H9 (cell line): ENCODE measurements around the gene MTMR3. TPM values are rescaled to one million over a fixed set of nuclear protein-coding genes. Genes with fewer than 3 reads are reported as not detected.

ENCODE experiments used
- DNase-seq: peaks from one replicate; pipeline ENCODE4 v3.0.0-alpha.2; 2017
- H2AFZ ChIP-seq: one replicate; pipeline ENCODE4 v1.6.1; 2013; ENCODE audit warnings: mild to moderate bottlenecking, low read length, control low read depth, moderate library complexity
- H2AK5ac ChIP-seq: 2 replicates; pipeline ENCODE4 v1.6.1; 2013; ENCODE audit warnings: low read length, control low read depth, mixed read lengths; ENCODE audit not compliant: insufficient read length
- H2BK120ac ChIP-seq: one replicate; pipeline ENCODE4 v1.6.1; 2013; ENCODE audit warnings: low read depth, mild to moderate bottlenecking, low read length, control low read depth, inconsistent platforms; ENCODE audit not compliant: poor library complexity, severe bottlenecking
- H2BK12ac ChIP-seq: 2 replicates; pipeline ENCODE4 v1.6.1; 2013; ENCODE audit warnings: low read length, control low read depth, mixed read lengths, low read depth; ENCODE audit not compliant: insufficient read length
- H2BK15ac ChIP-seq: 2 replicates; pipeline ENCODE4 v1.6.1; 2013; ENCODE audit warnings: low read depth, low read length, control low read depth
- H2BK20ac ChIP-seq: one replicate; pipeline ENCODE4 v1.6.1; 2013; ENCODE audit warnings: low read depth, mild to moderate bottlenecking, low read length, control low read depth, inconsistent platforms; ENCODE audit not compliant: poor library complexity, severe bottlenecking
- H2BK5ac ChIP-seq: 2 replicates; pipeline ENCODE4 v1.6.1; 2013; ENCODE audit warnings: low read length, control low read depth, mixed read lengths; ENCODE audit not compliant: insufficient read length
- H3K14ac ChIP-seq: 2 replicates; pipeline ENCODE4 v1.6.1; 2013; ENCODE audit warnings: low read length, control low read depth; ENCODE audit not compliant: insufficient read depth
- H3K18ac ChIP-seq: 2 replicates; pipeline ENCODE4 v1.6.1; 2013; ENCODE audit warnings: low read depth, mild to moderate bottlenecking, mixed read lengths, low read length, control low read depth; ENCODE audit not compliant: insufficient read length
- H3K23ac ChIP-seq: 2 replicates; pipeline ENCODE4 v1.6.1; 2013; ENCODE audit warnings: low read length, control low read depth, mixed read lengths, low read depth; ENCODE audit not compliant: insufficient read length
- H3K23me2 ChIP-seq: 2 replicates; pipeline ENCODE4 v1.6.1; 2013; ENCODE audit warnings: low read depth, mild to moderate bottlenecking, mixed read lengths, low read length, control low read depth; ENCODE audit not compliant: insufficient read length, poor library complexity, severe bottlenecking
- H3K27ac ChIP-seq: 2 replicates; pipeline ENCODE4 v1.5.1; 2013; ENCODE audit warnings: low read length, control low read depth, mixed read lengths, low read depth; ENCODE audit not compliant: insufficient read length
- H3K27me3 ChIP-seq: 2 replicates; pipeline ENCODE4 v1.6.1; 2013; ENCODE audit warnings: low read length, control low read depth, inconsistent platforms; ENCODE audit not compliant: insufficient read depth
- H3K4ac ChIP-seq: 2 replicates; pipeline ENCODE4 v1.6.1; 2013; ENCODE audit warnings: low read depth, mild to moderate bottlenecking, control low read depth, inconsistent platforms, low read length, moderate library complexity
- H3K4me1 ChIP-seq: 2 replicates; pipeline ENCODE4 v1.6.1; 2013; ENCODE audit warnings: low read length, control low read depth, inconsistent platforms; ENCODE audit not compliant: insufficient read depth
- H3K4me2 ChIP-seq: 2 replicates; pipeline ENCODE4 v1.6.1; 2013; ENCODE audit warnings: low read length, control low read depth, mixed read lengths; ENCODE audit not compliant: insufficient read length, insufficient read depth
- H3K56ac ChIP-seq: 2 replicates; pipeline ENCODE4 v1.6.1; 2013; ENCODE audit warnings: low read depth, mild to moderate bottlenecking, mixed read lengths, low read length, control low read depth; ENCODE audit not compliant: insufficient read length
- H3K79me1 ChIP-seq: 2 replicates; pipeline ENCODE4 v1.6.1; 2013; ENCODE audit warnings: low read depth, mild to moderate bottlenecking, moderate library complexity, low read length, control low read depth, inconsistent platforms; ENCODE audit not compliant: insufficient read depth, poor library complexity, severe bottlenecking
- H3K79me2 ChIP-seq: 2 replicates; pipeline ENCODE4 v1.6.1; 2013; ENCODE audit warnings: low read length, control low read depth, inconsistent platforms; ENCODE audit not compliant: insufficient read depth
- H3K9ac ChIP-seq: 2 replicates; pipeline ENCODE4 v1.6.1; 2013; ENCODE audit warnings: low read length, control low read depth, mixed read lengths; ENCODE audit not compliant: insufficient read length; ENCODE audit errors: extremely low read depth
- H3K9me3 ChIP-seq: one replicate; pipeline ENCODE4 v1.6.1; 2013; ENCODE audit warnings: low read depth, low read length, inconsistent platforms; ENCODE audit not compliant: control insufficient read depth
- H3T11ph ChIP-seq: one replicate; pipeline ENCODE4 v1.6.1; 2013; ENCODE audit warnings: mild to moderate bottlenecking, low read length, control low read depth, inconsistent platforms
- H4K20me1 ChIP-seq: one replicate; pipeline ENCODE4 v1.6.1; 2013; ENCODE audit not compliant: control insufficient read depth, insufficient read length, insufficient read depth
- H4K5ac ChIP-seq: 2 replicates; pipeline ENCODE4 v1.6.1; 2013; ENCODE audit warnings: low read depth, mild to moderate bottlenecking, mixed read lengths, low read length, control low read depth; ENCODE audit not compliant: insufficient read length
- H4K8ac ChIP-seq: replicated peaks from 2 replicates; pipeline ENCODE4 v1.6.1; 2013; ENCODE audit warnings: low read length, control low read depth, mixed read lengths, low read depth; ENCODE audit not compliant: insufficient read length
- H4K91ac ChIP-seq: 2 replicates; pipeline ENCODE4 v1.6.1; 2013; ENCODE audit warnings: low read depth, mild to moderate bottlenecking, moderate library complexity, mixed read lengths, low read length, control low read depth; ENCODE audit not compliant: insufficient read length
- H3K27ac Mint-ChIP-seq, 3 experiments: 2 replicates in 2 of 3; 3 replicates in 1 of 3; pipeline ENCODE4 v1.8.0; 2020 to 2021; ENCODE audit warnings: mixed read lengths in 3 of 3, mild to moderate bottlenecking in 1 of 3, moderate library complexity in 1 of 3
- H3K27me3 Mint-ChIP-seq: 2 replicates; pipeline ENCODE4 v1.8.0; 2021; ENCODE audit warnings: low read depth, mild to moderate bottlenecking, moderate library complexity, mixed read lengths
- H3K36me3 Mint-ChIP-seq, 3 experiments: 2 replicates in 2 of 3; 3 replicates in 1 of 3; pipeline ENCODE4 v1.8.0; 2020 to 2021; ENCODE audit warnings: low read depth in 3 of 3, mixed read lengths in 3 of 3; ENCODE audit not compliant: insufficient read depth in 1 of 3
- H3K4me1 Mint-ChIP-seq, 2 experiments: 2 replicates each; pipeline ENCODE4 v1.8.0; 2020; ENCODE audit warnings: mixed read lengths in 2 of 2
- H3K4me3 Mint-ChIP-seq, 2 experiments: 2 replicates in 1 of 2; 3 replicates in 1 of 2; pipeline ENCODE4 v1.8.0; 2020 to 2021; ENCODE audit warnings: mild to moderate bottlenecking in 2 of 2, mixed read lengths in 2 of 2, moderate library complexity in 1 of 2
- H3K9me3 Mint-ChIP-seq, 2 experiments: 2 replicates in 1 of 2; 3 replicates in 1 of 2; pipeline ENCODE4 v1.8.0; 2020; ENCODE audit warnings: mild to moderate bottlenecking in 2 of 2, mixed read lengths in 2 of 2, moderate library complexity in 1 of 2
- WGBS: extraction: QIAGEN DNeasy Blood & Tissue Kit; methylation state at CpG from one replicate; pipeline ENCODE4 v1.1.7; 2013; ENCODE audit warnings: missing lambda C conversion rate, low lambda C conversion rate, mixed read lengths; ENCODE audit not compliant: insufficient read length; ENCODE audit errors: extremely low coverage; 5-methylcytosine and 5-hydroxymethylcytosine counted together
- total RNA-seq: library from RNA; stranded (reverse); gene quantifications from 2 replicates; pipeline ENCODE4 v1.2.1, GENCODE V29; 2021
- TF ChIP-seq, protein P1 (sequence below): fragments of 200-600 bp; sonication (generic); conservative IDR thresholded peaks from 3 replicates; pipeline ENCODE4 v1.8.0; 2021; ENCODE audit warnings: antibody characterized with exemption, mild to moderate bottlenecking

MTMR3 gene
- total RNA-seq, 1 experiment from 2014 or later, result 19.8 TPM

DNA sequence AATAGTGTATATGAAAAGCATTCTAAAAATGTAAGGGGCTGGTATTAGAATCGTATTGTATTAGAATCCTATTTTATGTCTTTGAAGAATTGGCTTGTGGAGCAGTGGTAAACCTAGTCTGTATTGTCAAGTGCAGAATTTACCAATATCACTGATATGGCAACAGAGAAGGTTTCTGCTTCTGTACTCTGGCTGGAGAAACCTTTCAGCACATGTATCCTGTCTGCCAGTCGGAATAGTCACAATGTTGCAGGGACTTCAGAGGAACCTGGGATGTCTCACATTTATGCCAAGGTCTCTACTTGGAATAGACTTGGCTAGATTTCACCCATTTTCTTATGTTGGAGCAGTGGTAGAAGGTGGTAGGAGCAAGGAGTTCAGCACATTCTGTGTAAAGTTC lies 4.4 kb downstream of the MTMR3 start:
- Histone ChIP-seq H2BK120ac (no peak overlapping the region), H3K56ac (no peak overlapping the region), H3K9me3 (no peaks in the 10 kb centered on the region), H3K4ac (no peak overlapping the region), H4K8ac (no peak overlapping the region), H4K91ac (no peak overlapping the region), H3K4me2 (no peak overlapping the region), H3K27ac (no peak overlapping the region), H3K79me2 (peaks cover 5% of the 10 kb centered on the region; the same call in 1 of the 2 replicates), H2BK15ac (no peak overlapping the region), H3T11ph (no peak overlapping the region), H3K14ac (no peak overlapping the region), H2BK20ac (no peak overlapping the region), H3K4me1 (no peaks in the 10 kb centered on the region), H2AFZ (no peak overlapping the region), H3K9ac (no peak overlapping the region), H3K18ac (no peak overlapping the region), H2BK12ac (no peak overlapping the region), H3K23me2 (peaks cover 2% of the 10 kb centered on the region), H2BK5ac (no peak overlapping the region), H2AK5ac (no peak overlapping the region), H4K20me1 (no peaks in the 10 kb centered on the region), H3K27me3 (no peaks in the 10 kb centered on the region), H4K5ac (no peak overlapping the region), H3K23ac (no peak overlapping the region), H3K79me1 (no peaks in the 10 kb centered on the region)
- Mint-ChIP-seq H3K27me3 (no peaks in the 10 kb centered on the region), H3K27ac (no peak overlapping the region), H3K4me3 (no peak overlapping the region), H3K36me3 (no peaks in the 10 kb centered on the region), H3K9me3 (no peaks in the 10 kb centered on the region), H3K4me1 (peaks cover 7% of the 10 kb centered on the region in 2 experiments; a peak in 3 of 4 replicates)
- TF ChIP-seq, protein P1, sequence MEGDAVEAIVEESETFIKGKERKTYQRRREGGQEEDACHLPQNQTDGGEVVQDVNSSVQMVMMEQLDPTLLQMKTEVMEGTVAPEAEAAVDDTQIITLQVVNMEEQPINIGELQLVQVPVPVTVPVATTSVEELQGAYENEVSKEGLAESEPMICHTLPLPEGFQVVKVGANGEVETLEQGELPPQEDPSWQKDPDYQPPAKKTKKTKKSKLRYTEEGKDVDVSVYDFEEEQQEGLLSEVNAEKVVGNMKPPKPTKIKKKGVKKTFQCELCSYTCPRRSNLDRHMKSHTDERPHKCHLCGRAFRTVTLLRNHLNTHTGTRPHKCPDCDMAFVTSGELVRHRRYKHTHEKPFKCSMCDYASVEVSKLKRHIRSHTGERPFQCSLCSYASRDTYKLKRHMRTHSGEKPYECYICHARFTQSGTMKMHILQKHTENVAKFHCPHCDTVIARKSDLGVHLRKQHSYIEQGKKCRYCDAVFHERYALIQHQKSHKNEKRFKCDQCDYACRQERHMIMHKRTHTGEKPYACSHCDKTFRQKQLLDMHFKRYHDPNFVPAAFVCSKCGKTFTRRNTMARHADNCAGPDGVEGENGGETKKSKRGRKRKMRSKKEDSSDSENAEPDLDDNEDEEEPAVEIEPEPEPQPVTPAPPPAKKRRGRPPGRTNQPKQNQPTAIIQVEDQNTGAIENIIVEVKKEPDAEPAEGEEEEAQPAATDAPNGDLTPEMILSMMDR, result no peak
- DNase-seq, result no peak
- WGBS, result no CpG with 5 or more reads among the region's 2 CpGs
